Sigmoid colon (tissue), 4 donors: Measurements from ENCODE around the gene GABBR2.

Source experiments
- CTCF ChIP-seq, 4 experiments: fragments of 450-650 bp in 3 of 4; fragments of 200-600 bp in 1 of 4; IDR thresholded peaks; one replicate each; pipeline ENCODE4 v1.5.1; 2016 to 2019; ENCODE audit warnings: antibody characterized with exemption in 4 of 4, mild to moderate bottlenecking in 3 of 4, moderate library complexity in 2 of 4
- EP300 ChIP-seq, 4 donors: sonication (generic); formaldehyde crosslinking; IDR thresholded peaks; one replicate each; pipeline ENCODE4 v1.6.1; 2017; ENCODE audit warnings: antibody characterized with exemption in 4 of 4
- POLR2A ChIP-seq, 2 donors: fragments of 450-650 bp; IDR thresholded peaks; one replicate each; pipeline ENCODE4 v1.6.1; 2016; ENCODE audit warnings: antibody characterized with exemption in 2 of 2, mild to moderate bottlenecking in 2 of 2, moderate library complexity in 2 of 2

- no peak for TF ChIP-seq CTCF (IDR thresholded peaks at IDR 0.05)
- no peak for TF ChIP-seq POLR2A (IDR thresholded peaks at IDR 0.05)
- no peak for TF ChIP-seq EP300 (IDR thresholded peaks at IDR 0.05)
Observed at GRCh38 chr9:98314381-98315066, 394.2 kb downstream of the GABBR2 start.
